ENCODE data around the gene PLEKHM3.

DNA sequence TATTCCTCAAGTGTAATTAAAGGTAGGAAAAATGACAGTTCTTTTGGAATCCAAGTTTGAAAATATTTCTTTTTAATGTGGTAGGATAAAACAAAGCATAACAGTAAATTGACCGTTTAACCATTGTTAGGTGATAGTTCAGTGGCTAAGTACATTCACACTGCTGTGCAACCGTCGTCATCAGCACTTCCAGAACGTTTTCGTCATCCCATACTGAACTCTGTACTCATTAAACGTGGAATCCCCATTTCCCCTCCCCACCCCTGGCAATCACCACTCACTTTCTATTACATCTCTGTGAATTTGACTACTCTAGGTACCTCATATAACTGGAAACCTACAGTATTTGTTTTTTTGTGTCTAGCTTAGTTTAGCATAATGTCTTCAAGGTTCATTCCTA is 222.7 kb downstream of the PLEKHM3 start:
- TF ChIP-seq GATA2 (IDR thresholded peaks at IDR 0.05; ENCODE audit: low read depth, low read length) (no peak), GATA3 (IDR thresholded peaks at IDR 0.05; ENCODE audit: low read depth, low read length) (no peak)
